Measurements from ENCODE around the gene CGB2.
"Not testable (repeated sequence)": the region's sequence is repeated elsewhere in the genome, so short reads cannot be mapped to it uniquely, and the experiment has no call there.

The CGB2 gene

DNA sequence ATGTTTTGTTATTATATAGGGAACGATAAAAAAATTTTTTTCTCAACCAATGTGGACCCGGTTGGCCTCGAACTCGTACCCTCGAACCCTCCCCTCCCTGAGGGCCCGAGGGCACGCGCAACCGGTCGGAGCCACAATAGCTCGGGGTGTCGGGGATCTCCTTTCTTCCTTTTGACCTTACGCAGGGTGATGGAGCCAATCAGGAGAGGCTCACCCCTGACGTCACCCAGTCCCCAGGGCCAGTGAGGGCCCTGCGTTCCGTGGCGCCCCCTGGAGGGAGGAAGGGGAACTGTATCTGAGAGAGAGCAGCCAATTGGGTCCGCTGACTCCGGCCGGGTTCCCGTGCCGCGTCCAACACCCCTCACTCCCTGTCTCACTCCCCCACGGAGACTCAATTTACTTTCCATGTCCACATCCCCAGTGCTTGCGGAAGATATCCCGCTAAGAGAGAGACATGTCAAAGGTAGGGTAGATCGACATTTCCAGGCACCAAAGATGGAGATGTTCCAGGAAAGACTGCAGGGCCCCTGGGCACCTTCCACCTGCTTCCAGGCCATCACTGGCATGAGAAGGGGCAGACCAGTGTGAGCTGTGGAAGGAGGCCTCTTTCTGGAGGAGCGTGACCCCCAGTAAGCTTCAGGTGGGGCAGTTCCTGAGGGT, at the start of gene CGB2:
Gene CGB2, plus strand, starts transcription at position 249 of the 660 bp plus-strand sequence. Its CDS starts 206 bp downstream, at position 455.
- DNase-seq = not testable (repeated sequence)

DNA sequence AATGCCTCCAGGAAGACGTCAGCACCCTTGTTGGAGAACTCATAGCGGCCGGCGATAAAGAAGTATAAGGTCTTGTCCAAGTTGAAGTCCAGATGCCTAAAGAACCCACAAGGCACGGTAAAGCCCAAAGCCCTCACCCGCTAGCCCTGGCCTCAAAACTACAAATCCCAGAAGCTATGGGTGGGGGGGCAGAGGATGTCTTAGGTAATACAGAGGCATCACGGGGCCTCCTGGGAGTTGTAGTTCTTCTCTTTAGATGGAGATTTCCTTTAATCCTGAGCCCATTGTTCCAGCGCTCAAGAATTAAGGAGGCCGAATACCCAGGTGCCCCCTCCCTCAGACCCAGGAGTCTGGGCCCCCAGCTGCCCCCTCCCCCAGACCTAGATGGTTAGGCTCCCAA, 49.4 kb upstream of the CGB2 start:
- no peak for DNase-seq

DNA sequence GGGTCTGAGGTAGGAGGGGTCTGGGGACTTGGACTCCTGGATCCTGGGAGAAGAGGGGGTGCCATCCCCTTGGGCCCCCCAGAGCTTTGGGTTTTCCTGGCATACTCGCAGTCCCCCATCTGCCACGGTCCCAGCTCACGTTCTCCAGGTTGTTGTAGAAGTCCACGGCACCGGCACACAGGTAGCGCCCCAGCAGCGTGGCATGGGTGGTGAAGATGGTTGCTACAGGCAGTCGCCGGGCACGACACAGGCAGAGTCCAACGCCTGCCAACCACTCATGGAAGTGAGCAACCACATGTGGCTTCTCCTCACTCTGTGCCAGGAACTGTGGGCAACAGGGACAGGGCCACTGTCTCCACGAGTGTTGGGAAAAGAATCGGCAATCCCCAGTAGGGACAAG, 46.0 kb upstream of the CGB2 start:
- no peak for DNase-seq

DNA sequence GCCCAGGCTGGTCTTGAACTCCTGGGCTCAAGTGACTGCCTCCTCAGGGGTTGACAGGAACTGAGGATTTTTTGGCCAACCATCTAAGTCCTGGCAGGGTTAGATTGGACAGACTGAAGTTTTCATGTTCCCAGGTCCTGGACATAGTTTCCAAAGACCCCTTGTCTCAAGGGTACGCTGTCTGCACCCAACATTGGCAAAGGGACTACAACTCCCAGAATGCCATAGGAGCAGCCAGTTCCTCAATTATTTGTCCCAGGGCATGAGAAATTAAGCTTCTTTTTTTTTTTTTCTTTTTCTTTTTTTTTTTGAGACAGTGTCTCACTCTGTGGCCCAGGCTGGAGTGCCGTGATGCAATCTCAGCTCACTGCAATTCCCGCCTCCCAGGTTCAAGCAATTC, 45.5 kb upstream of the CGB2 start:
- DNase-seq = no peak

DNA sequence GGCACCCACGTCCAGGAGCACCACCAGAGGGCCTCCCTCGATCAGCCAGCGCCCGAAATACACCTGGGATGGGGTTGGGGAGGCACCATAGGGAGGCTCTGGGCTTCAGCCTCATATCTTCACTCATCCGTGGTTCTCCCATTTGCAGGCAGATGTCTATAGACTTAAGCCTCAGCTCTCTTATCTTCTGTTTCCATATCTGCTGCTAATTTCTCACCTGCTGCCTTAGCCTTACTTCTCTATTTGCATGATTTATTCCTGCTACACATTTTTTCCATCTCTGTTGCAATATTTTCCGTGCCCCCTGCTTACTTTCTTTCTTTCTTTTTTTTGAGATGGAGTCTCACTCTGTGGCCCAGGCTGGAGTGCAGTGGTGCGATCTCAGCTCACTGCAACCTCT, 44.4 kb upstream of the CGB2 start:
- no peak for DNase-seq

DNA sequence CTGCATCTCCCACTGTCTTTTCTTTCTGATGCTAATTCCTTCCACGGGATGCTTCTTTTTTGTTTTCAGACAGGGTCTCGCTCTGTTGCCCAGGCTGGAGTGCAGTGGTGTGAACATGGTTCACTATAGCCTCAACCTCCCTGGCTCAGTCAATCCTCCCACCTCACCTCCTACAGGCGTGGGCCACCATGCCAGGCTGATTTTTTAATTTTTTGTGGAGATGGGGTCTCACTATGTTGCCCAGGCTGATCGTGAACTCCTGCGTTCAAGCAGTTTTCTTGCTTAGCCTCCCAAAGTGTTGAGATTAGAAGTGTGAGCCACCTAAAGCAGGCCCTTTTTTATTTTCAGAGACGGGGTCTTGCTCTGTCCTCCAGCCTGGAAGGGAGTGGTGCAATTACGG, 43.4 kb upstream of the CGB2 start:
- DNase-seq = no peak

DNA sequence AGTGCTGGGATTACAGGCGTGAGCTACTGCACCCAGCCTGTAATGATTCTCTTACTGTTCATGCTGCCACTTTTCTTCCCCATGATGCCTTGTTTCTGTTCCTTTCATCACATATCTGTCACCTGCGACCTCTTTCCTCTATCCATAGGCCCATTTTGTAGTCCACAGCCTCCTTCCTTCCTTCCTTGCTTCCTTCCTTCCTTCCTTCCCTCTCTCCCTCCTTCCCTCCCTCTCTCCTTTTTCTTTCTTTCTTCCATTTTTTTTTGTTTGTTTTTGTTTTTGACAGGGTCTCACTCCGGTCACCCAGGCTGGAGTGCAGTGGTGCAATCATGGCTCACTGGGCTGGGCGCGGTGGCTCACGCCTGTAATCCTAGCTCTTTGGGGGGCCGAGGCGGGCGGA, 42.8 kb upstream of the CGB2 start:
- DNase-seq = no peak

DNA sequence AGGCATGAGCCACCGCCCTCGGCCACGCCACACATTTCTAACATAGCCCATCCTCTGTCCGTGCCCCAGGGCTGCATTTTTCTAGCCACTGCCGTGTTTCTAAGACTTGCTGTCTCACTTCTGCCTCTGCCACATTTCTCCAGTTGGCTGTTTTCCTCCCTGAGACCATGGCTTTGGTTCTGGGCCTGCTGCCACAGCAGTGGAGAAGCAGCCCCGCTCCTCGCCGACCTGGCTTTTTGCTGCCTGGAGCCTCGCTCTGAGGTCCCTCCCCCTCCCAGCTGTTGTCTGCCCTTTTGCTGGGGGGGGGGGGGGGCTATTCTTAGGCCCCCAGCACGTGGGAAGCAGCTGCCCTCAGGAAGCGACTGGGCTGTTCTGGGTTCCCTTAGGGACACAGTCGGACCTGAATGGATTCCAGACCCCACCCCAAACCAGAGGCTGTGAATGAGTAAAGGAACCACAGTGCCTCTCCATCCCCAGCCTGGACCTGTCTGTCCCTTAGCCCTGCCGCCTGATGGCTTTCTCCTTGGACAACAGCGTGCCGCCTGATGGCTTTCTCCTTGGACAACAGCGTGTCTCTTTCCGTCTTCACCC, 41.9 kb upstream of the CGB2 start:
- peak; percentile 66 for DNase-seq

DNA sequence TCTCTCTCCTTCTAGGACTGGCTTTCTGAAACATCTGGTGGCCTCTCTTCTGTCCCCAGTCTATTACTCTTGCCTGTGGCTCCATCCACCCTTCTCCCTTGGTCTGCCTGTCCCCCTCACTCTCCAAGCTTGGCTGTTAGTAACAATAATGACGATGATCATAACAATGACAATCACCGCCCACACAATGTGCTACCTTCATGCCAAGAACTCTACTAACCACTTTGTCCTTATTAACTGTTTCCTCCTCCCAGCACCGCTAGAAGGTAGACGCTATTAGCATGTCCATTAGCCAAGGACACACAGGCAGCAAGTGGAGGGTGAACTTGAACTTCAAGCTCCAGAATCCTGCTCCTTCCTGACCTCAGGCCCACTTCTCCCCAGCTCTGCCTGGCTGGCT, 41.3 kb upstream of the CGB2 start:
- no peak for DNase-seq

DNA sequence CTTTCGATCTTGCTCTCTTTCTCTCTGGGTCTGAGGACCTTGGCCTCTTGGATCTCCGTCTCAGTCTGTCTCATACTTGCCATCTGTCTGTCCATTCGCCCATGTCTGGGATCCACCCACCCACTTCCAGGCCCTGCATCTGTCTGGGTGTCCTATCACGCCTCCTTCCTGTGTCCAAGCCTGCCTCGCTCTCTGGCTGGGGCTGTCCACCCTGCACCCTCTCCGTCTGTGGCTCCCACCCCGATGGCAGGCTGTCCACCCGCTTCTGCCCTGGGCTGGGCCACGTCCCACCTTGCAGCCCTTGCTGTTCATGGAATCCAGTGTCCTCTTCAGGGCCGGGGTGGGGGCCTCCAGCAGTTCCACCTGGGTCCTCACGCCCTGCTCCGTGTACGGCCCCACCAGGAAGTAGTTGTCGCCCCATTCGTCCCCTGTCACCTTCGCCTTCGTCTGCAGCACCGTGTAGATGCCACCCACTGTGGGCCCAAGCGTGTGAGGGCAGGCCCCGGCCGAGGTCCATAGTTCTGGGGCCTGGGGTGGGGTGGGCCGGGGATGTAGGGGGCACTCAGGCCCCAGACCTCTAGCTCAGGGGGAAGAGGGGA, 40.6 kb upstream of the CGB2 start:
- no peak for DNase-seq

DNA sequence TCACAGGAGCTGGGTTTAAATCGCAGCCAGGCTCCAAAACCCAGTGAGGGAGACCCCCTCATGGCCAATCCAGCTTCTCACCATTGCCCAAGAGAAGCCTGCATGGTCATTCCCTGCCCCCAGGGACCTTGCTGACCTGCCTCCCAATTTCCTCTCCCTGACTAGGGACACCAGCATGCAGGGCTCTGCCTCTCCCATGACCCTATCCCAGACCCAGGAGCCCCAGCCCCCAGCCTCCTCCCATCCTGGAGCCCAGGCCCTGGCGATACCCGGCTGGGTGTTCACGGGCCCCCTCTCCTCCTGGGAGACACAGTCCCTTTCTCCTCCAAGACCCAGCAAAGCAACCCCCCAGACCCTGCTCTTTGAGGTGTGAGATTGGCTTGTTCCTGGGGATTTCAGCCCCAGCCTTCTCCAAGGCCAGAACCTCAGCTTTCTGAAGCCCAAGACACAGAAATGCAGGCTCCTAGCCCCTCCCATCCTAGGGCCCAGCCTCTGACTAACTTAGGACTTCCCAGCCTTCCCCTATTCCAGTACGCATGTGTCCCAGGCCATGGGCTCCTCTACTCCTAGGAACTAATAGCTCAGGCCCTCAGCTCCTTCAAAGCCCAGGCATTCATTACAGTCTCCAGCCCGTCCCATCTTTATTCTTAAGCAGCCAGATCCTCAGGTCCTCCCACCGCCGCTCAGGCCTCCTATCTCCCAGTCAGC, 39.7 kb upstream of the CGB2 start:
- peak; percentile 77 for DNase-seq

DNA sequence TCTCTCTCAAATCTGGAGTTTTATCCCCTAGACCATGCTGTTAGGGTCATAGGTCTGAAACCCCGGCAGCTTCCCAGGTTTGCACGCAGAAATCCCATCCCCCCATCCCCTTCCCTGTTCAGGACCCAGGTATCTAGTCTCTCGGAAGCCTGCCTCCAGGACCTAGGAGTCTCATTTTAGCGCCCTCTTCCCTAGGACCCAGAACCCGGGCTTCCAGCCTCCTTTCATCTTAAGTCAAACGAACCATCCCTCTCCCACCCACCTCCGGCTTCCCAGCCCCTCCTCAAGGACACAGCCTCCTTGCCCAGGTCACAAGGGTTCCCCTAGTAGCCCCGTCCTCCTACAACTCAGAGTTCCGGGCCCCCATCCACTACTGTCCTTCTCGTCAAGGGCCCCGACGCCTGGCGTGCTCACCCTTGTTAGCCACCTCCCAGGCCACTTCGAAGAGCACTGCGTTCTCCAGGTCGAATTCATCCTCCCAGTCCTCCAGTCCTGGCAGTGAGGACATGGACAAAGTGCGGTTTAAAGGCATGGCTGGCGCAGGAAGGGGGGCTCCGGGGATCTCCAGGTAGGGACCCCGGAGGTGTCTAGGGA, 39.0 kb upstream of the CGB2 start:
- DNase-seq = no peak

DNA sequence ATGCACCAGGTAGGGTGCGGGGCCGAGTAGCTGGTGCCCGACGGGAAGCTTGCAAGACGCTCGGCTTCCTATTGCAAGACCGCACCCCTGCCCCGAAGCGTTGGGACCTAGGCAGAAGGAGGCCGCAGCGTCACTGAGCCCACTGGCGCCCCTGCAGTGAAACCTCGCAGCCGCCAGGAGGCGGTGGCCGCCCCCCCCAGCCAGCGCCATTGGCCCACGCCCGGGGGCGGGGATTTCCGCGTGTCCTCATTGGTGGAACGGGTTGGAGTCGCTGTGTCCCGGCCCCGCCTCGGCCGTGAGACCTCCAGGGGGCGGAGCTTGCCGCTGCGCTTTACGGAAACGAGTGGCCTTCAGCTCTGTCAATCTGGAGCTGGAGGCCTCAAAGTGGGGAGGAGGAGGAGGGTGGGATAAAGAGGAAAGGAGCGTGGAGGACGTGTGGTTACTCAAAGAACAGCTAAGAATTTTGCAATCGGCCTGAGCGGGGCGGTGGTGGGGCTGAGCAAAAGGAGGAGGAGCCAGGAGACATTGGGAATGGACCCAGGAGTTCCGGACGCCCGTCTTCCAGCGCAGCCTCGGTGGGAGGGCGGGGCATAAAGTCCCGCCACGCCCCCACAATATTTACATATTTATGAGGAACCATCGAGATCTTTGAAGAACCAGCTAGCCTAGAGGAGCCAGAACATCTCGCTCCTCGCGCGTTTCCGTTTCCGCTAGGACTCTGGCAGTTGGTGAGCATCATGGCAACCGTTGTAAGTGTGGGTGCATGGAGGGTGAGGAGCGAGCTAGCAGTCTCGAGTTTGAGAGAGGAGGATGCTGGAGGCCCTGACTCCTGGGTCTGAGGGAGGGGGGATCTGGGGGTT, 38.3 kb upstream of the CGB2 start, which contains the start of the genes GYS1 and RUVBL2:
Gene GYS1, minus strand, starts transcription at position 135 of the 860 bp plus-strand sequence. CDS start 197 bp downstream, outside the sequence.
Gene RUVBL2, plus strand, starts transcription at position 713 of the 860 bp plus-strand sequence. Its CDS starts 25 bp downstream, at position 738.
- peak; percentile 100 for DNase-seq

DNA sequence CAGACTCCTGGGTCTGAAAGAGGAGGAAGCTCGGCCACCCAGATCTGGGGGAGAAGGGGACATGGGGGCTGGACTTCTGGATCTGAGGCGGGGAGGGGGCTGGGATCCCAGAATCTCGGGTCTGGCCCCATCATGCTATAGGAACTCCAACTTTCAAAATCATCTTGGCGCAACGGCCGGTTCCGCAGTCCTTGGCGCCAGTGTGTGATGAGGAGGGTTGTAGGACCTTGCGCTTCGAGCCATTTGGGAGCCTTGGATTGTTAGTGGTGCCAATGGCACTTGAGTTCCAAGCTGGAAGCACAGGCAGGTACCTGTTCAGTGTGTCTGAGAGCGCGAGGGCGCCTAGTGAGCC, 37.7 kb upstream of the CGB2 start:
- no peak for DNase-seq

DNA sequence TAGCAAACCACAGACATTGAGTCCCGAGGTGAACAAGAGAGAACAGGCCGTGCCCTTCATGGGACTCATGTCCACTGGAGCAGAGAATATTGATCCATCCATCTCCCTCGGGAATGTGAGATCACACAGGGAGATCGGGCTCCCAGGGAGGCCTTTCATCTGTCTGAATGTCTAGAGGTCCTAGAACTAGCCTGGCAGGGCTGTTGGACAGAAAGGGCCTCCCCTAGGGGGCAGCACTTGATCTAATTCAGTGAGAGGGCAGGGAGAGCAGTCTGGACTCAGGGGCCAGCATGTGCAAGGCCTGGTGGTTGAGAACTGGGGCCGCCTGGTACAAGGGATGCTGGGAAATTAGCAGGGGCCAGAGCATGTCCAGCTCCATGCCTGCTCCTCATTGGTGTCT, 33.7 kb upstream of the CGB2 start:
- no peak for DNase-seq

DNA sequence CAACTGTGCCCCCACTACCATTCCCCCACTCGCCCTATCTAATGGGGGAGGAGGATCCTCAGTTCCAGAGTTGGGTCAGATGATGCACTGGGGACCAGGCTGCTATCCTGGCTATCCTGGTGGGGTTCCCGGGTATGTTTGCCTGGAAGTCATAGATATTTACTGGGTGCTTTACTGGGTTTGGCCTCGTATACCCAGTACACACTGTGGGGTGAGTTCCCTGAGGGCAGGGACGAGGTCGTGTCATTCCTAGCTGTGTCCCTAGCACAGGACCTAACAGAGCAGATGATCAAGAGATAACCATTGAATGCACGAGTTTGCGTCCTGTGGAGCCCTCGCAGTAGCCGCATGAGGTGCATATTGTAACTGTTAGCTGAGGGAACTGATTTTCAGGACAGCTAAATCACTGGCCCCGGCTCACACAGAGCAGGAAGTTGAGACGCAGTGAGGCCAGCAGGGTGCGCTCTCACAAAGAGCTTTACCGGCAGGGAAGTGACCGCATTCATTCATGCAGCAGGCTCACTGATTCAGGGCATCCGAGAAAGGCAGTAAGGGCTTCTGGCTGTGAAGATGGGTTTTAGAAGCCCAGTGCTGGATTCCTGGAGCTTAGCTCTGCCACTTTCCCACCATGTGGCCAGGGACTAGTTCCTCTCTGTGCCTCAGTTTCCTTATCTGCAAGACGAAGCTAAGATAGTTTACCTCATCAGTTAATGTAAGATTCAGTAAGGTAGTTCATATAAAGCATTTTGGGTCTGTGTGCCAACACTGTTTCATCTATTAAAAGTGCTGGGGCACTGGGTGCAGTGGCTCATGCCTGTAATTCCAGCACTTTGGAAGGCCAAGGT, 32.0 kb upstream of the CGB2 start:
- DNase-seq = no peak

DNA sequence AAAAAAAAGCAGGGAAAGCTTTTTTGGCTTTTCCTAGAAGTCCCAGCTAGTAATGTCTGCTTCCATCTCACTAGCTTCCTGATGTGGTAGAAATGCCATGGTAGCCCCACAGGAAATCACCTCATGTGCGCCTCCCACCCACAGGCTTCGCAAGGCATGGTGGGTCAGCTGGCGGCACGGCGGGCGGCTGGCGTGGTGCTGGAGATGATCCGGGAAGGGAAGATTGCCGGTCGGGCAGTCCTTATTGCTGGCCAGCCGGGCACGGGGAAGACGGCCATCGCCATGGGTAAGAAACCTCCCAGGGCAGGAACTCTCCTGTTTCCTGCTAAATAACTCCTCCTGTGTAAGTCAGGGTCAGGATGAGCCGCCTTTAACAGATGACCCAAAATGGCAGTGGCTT, 27.6 kb upstream of the CGB2 start:
- no peak for DNase-seq

DNA sequence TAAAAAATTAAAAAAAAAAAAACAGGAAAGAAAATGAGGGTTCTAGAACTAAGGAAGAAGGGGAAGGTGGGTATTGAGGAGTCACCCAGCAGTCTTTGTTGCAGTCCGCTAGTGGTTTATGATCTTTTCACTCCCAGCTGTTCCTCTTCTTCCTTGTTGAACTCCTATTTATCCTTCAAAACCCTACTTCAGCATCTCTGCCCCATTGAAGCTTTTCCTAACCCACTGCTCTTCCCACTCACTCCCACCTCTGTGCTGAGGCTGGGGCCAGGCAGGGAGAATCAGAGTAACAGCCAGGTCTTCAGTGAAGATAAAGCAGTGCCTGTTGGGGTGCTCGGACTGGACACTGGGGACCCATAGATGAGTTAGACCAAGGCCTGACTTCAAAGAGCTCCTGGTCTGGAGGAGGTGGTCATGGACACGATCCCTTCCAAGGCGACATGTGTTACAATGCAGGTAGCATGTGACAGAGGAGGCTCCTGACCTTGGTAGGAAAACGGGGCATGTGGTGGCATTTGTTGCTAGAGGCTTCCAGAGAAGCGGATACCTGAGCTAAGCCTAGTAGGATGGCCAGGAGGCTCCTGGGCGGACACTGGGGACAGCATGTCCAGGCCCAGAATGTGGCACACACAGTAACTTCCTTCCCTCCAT, 26.6 kb upstream of the CGB2 start:
- DNase-seq = no peak

DNA sequence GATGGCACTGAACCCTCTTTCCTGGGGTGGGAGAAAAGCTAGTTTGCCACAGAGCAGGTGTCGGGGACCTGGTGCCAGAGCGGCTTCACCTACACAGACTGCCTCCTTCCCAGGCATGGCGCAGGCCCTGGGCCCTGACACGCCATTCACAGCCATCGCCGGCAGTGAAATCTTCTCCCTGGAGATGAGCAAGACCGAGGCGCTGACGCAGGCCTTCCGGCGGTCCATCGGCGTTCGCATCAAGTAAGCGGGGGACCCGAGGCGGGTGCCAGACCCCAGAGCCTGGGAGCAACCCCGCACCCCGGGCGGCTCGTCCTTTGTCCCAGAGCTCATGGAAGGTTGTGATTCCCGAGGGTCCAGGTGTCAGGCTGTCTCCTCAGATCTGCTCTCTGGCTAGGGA, 24.8 kb upstream of the CGB2 start:
- no peak for DNase-seq

DNA sequence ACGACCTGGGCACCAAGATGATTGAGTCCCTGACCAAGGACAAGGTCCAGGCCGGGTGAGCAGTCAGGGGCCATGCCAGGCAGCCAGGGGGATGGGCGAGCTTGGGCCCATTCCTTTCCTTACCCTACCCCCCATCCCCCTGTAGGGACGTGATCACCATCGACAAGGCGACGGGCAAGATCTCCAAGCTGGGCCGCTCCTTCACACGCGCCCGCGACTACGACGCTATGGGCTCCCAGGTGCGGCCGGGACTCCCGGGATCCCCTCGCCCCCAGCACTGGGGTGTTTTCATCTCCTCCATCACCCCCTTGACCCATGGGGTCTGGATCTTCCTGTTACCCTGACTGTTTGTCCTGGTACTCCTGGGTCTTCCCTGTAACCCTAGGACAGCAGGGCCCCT, 21.9 kb upstream of the CGB2 start:
- DNase-seq = no peak

DNA sequence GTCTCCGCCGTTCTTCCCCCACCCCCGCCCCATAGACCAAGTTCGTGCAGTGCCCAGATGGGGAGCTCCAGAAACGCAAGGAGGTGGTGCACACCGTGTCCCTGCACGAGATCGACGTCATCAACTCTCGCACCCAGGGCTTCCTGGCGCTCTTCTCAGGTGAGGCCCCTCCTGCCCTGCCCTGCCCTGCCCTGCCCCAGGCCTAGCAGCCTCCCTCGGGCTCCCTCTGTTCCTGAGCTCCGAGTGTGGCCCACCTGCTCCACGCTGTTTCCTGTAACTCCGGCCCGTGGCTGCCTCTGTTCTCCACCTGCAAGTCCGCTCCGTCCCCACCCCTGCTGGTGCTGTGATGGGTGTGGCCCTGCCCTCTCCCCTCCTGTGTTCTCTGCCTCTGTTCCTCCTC, 21.2 kb upstream of the CGB2 start:
- no peak for DNase-seq
